Measurements from ENCODE around the gene CTPS2.

GRCh38 chrX:16719334-16720084, 7.0 kb upstream of the CTPS2 start, which contains the start of gene SYAP1:
- no peak for TF ChIP-seq CTCF (IDR thresholded peaks at IDR 0.05; ENCODE audit: low read length)
- TF ChIP-seq EZH2 (IDR thresholded peaks at IDR 0.05; ENCODE audit: borderline replicate concordance, low read length): no peak

All from OCI-LY1 (cell line).